Panc1 (cell line): ENCODE results near the gene ADAMTS16.

Source experiments
- CTCF ChIP-seq: fragments of 450-650 bp; IDR thresholded peaks from 2 replicates; pipeline ENCODE4 v1.5.1; 2017; ENCODE audit warnings: mild to moderate bottlenecking
- POLR2AphosphoS5 ChIP-seq: IDR thresholded peaks from 2 replicates; pipeline ENCODE4 v1.6.1; 2012; ENCODE audit warnings: mild to moderate bottlenecking, low read depth, low read length, moderate library complexity
- SIN3A ChIP-seq: IDR thresholded peaks from 2 replicates; pipeline ENCODE4 v1.6.1; 2012; ENCODE audit warnings: low read depth, mild to moderate bottlenecking, low read length, moderate library complexity, borderline replicate concordance; ENCODE audit not compliant: insufficient read depth
- TCF7L2 ChIP-seq: IDR thresholded peaks from 2 replicates; pipeline ENCODE4 v1.6.1; 2011; ENCODE audit warnings: mild to moderate bottlenecking, low read depth, low read length, inconsistent platforms
- TF ChIP-seq, protein P1 (sequence below), 2 experiments: IDR thresholded peaks; 2 replicates each; pipeline ENCODE4 v1.6.1; 2011 to 2012; ENCODE audit warnings: low read depth in 2 of 2, control low read depth in 1 of 2, low read length in 1 of 2, mild to moderate bottlenecking in 1 of 2, moderate library complexity in 1 of 2; ENCODE audit not compliant: insufficient read depth in 1 of 2

GRCh38 chr5:5092149-5092548 is 48.0 kb upstream of the ADAMTS16 start:
- TF ChIP-seq POLR2AphosphoS5, result no peak
- TF ChIP-seq CTCF, result no peak
- TF ChIP-seq, protein P1, sequence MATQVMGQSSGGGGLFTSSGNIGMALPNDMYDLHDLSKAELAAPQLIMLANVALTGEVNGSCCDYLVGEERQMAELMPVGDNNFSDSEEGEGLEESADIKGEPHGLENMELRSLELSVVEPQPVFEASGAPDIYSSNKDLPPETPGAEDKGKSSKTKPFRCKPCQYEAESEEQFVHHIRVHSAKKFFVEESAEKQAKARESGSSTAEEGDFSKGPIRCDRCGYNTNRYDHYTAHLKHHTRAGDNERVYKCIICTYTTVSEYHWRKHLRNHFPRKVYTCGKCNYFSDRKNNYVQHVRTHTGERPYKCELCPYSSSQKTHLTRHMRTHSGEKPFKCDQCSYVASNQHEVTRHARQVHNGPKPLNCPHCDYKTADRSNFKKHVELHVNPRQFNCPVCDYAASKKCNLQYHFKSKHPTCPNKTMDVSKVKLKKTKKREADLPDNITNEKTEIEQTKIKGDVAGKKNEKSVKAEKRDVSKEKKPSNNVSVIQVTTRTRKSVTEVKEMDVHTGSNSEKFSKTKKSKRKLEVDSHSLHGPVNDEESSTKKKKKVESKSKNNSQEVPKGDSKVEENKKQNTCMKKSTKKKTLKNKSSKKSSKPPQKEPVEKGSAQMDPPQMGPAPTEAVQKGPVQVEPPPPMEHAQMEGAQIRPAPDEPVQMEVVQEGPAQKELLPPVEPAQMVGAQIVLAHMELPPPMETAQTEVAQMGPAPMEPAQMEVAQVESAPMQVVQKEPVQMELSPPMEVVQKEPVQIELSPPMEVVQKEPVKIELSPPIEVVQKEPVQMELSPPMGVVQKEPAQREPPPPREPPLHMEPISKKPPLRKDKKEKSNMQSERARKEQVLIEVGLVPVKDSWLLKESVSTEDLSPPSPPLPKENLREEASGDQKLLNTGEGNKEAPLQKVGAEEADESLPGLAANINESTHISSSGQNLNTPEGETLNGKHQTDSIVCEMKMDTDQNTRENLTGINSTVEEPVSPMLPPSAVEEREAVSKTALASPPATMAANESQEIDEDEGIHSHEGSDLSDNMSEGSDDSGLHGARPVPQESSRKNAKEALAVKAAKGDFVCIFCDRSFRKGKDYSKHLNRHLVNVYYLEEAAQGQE (IDR thresholded peaks at IDR 0.05; ENCODE audit: insufficient read depth in 1 of 2, low read depth in 2 of 2, low read length in 1 of 2), result no peak
- no peak for TF ChIP-seq SIN3A
- no peak for TF ChIP-seq TCF7L2
